HCT116 (cell line): Measurements from ENCODE around the gene CCRL2.

Experiments used
- CEBPB ChIP-seq: IDR thresholded peaks from 2 replicates; pipeline ENCODE4 v1.6.1; 2012; ENCODE audit warnings: low read depth
- CTCF ChIP-seq, 3 experiments: fragments of 200-600 bp in 1 of 3; sonication (generic) in 1 of 3; IDR thresholded peaks in 2 of 3; conservative IDR thresholded peaks in 1 of 3; 2 replicates each; pipeline ENCODE4 v1.5.1; 2012 to 2017; ENCODE audit warnings: low read depth in 2 of 3, low read length in 2 of 3, antibody characterized with exemption in 1 of 3, borderline replicate concordance in 1 of 3, control low read depth in 1 of 3, mild to moderate bottlenecking in 1 of 3, mixed read lengths in 1 of 3, mixed run types in 1 of 3, moderate library complexity in 1 of 3; ENCODE audit not compliant: insufficient read depth in 1 of 3
- ELF1 ChIP-seq: IDR thresholded peaks from 2 replicates; pipeline ENCODE4 v1.6.1; 2012; ENCODE audit warnings: low read depth, borderline replicate concordance
- EZH2 ChIP-seq: fragments of 200-600 bp; sonication (generic); IDR thresholded peaks from 2 replicates; pipeline ENCODE4 v1.6.1; 2017; ENCODE audit warnings: antibody characterized with exemption, mixed run types
- EZH2phosphoT487 ChIP-seq: fragments of 200-600 bp; IDR thresholded peaks from 2 replicates; pipeline ENCODE4 v1.6.1; 2018; ENCODE audit warnings: antibody characterized with exemption, borderline replicate concordance
- JUND ChIP-seq: IDR thresholded peaks from 2 replicates; pipeline ENCODE4 v1.6.1; 2012
- POLR2A ChIP-seq: IDR thresholded peaks from 2 replicates; pipeline ENCODE4 v1.7.0; 2011; ENCODE audit warnings: borderline replicate concordance; ENCODE audit not compliant: insufficient read depth, insufficient read length; ENCODE audit errors: extremely low read depth
- SIN3A ChIP-seq: IDR thresholded peaks from 2 replicates; pipeline ENCODE4 v1.6.1; 2012; ENCODE audit warnings: low read depth
- TCF7L2 ChIP-seq: IDR thresholded peaks from 2 replicates; pipeline ENCODE4 v1.7.0; 2011; ENCODE audit warnings: borderline replicate concordance, inconsistent platforms; ENCODE audit not compliant: insufficient read depth, insufficient read length; ENCODE audit errors: extremely low read depth
- ZNF274 ChIP-seq: fragments of 200-500 bp; sonication (Bioruptor generic); IDR thresholded peaks from 2 replicates; pipeline ENCODE4 v1.6.1; 2014; ENCODE audit warnings: mild to moderate bottlenecking, low read depth, low read length, inconsistent platforms

- TF ChIP-seq CTCF (IDR thresholded peaks at IDR 0.05 in 2 of 3, conservative IDR thresholded peaks at IDR 0.05 in 1 of 3; ENCODE audit: borderline replicate concordance in 1 of 3, insufficient read depth in 1 of 3, low read depth in 2 of 3, low read length in 2 of 3): no peak
- no peak for TF ChIP-seq JUND
- no peak for TF ChIP-seq SIN3A
- TF ChIP-seq TCF7L2: no peak
- TF ChIP-seq EZH2: no peak
- TF ChIP-seq ZNF274: no peak
- TF ChIP-seq CEBPB: no peak
- no peak for TF ChIP-seq POLR2A
- TF ChIP-seq EZH2phosphoT487: no peak
- no peak for TF ChIP-seq ELF1
Observed at GRCh38 chr3:46370839-46371518, 36.1 kb upstream of the CCRL2 start, which contains the start of gene CCR5.
